ENCODE measurements around the gene PTGES.
A peak's percentile ranks its signal among the peaks of the same experiment; 100 is the strongest.

PTGES gene

DNA sequence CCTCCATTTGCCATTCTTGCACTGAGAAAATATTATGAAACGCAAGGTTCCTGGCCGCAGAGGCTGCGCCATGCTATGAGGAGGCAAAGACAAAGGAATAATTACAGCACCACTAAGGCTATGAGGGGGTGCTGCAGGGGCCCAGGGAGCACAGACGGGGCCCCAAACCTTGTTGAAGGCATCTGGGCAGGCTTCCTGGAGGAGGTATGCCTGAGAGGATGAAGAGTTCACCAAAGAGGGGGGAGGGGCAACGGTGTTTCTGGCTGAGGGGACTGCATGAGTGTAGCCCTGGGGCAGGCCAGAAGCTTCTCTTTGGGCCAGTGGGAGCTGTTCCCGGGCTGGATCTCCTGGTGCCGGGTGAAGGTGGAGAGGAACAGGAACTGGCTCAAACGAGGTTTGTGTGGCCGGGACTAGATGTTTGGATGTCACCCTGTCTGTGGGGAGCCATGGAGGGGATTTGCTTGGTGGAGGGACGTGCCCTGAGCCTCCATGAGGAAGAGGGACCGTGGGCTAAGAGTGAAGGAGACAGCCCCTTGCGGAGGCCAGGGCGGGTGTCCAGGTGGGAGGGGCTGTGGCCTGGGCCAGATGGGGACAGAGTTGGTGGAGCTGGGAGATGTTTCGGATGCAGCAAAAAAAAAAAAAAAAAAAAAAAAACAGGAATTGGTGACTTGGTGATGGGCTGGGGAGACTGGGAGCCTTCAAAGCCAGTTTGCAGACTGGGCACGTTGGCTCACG, 28.2 kb downstream of the PTGES start:
- TF ChIP-seq CTCF (IDR thresholded peaks at IDR 0.05; ENCODE audit: low read depth, low read length) = no peak
- no peak for TF ChIP-seq POLR2A (IDR thresholded peaks at IDR 0.05; ENCODE audit: extremely low read depth, insufficient read length)
- no peak for TF ChIP-seq MYC (IDR thresholded peaks at IDR 0.05; ENCODE audit: low read depth, low read length)
- TF ChIP-seq, protein P1, sequence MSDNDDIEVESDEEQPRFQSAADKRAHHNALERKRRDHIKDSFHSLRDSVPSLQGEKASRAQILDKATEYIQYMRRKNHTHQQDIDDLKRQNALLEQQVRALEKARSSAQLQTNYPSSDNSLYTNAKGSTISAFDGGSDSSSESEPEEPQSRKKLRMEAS (IDR thresholded peaks at IDR 0.05; ENCODE audit: low read depth, low read length) = no peak
- H3K4me3 ChIP-seq (ENCODE audit: low read depth, low read length) = no peak overlapping the region
- DNase-seq (ENCODE audit: low read depth) = no peak

DNA sequence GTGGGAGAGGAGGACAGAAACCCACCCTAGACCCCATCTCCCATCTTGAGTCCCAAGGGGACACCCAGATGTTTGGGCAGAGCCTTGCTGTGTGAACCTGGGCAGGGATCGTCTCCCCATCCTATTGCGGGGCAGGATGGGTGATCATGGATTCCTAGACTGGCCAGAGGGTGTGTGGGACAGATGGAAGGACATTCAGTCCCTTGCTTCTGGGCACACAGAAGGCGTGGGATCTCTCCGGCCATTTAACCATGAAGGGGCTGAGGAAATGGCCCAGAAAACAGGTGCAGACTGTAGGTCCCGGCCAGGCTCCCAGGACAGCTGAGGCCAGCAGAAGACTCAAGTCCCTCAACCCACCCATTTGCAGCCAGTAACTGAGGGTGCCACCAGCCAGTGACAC, 29.9 kb downstream of the PTGES start:
- no peak for DNase-seq (ENCODE audit: low read depth)
- no peak overlapping the region for H3K4me3 ChIP-seq (ENCODE audit: low read depth, low read length)
- TF ChIP-seq POLR2A (IDR thresholded peaks at IDR 0.05; ENCODE audit: extremely low read depth, insufficient read length) = no peak
- TF ChIP-seq, protein P1 (IDR thresholded peaks at IDR 0.05; ENCODE audit: low read depth, low read length) = no peak
- TF ChIP-seq CTCF (IDR thresholded peaks at IDR 0.05; ENCODE audit: low read depth, low read length) = no peak

- no peak overlapping the region for H3K4me3 ChIP-seq (ENCODE audit: low read depth, low read length)
- no peak for DNase-seq (ENCODE audit: low read depth)
- TF ChIP-seq MYC (IDR thresholded peaks at IDR 0.05; ENCODE audit: low read depth, low read length) (no peak), POLR2A (IDR thresholded peaks at IDR 0.05; ENCODE audit: extremely low read depth, insufficient read length) (no peak), CTCF (IDR thresholded peaks at IDR 0.05; ENCODE audit: low read depth, low read length) (no peak)
- TF ChIP-seq, protein P1 (IDR thresholded peaks at IDR 0.05; ENCODE audit: low read depth, low read length) = no peak
Measured at GRCh38 chr9:129720865-129721545, 31.8 kb downstream of the PTGES start.

GRCh38 chr9:129720181-129720864, 32.5 kb downstream of the PTGES start:
- TF ChIP-seq POLR2A (IDR thresholded peaks at IDR 0.05; ENCODE audit: extremely low read depth, insufficient read length) = no peak
- TF ChIP-seq MYC (IDR thresholded peaks at IDR 0.05; ENCODE audit: low read depth, low read length) = no peak
- TF ChIP-seq, protein P1 (IDR thresholded peaks at IDR 0.05; ENCODE audit: low read depth, low read length) = no peak
- TF ChIP-seq CTCF (IDR thresholded peaks at IDR 0.05; ENCODE audit: low read depth, low read length) = peak; percentile 14
- H3K4me3 ChIP-seq (ENCODE audit: low read depth, low read length) = no peak overlapping the region
- DNase-seq (ENCODE audit: low read depth) = no peak

GRCh38 chr9:129719135-129719534, 33.7 kb downstream of the PTGES start:
- H3K4me3 ChIP-seq (ENCODE audit: low read depth, low read length) = no peak overlapping the region
- no peak for DNase-seq (ENCODE audit: low read depth)
- TF ChIP-seq MYC (IDR thresholded peaks at IDR 0.05; ENCODE audit: low read depth, low read length) = no peak
- no peak for TF ChIP-seq CTCF (IDR thresholded peaks at IDR 0.05; ENCODE audit: low read depth, low read length)
- TF ChIP-seq, protein P1 (IDR thresholded peaks at IDR 0.05; ENCODE audit: low read depth, low read length) = no peak
- no peak for TF ChIP-seq POLR2A (IDR thresholded peaks at IDR 0.05; ENCODE audit: extremely low read depth, insufficient read length)
